K562 (cell line): ENCODE results near the gene CEP350. TPM values are rescaled to one million over a fixed set of nuclear protein-coding genes. Genes with fewer than 3 reads are reported as not detected.

Experiments used
- ASH1L ChIP-seq: fragments of 450-650 bp; IDR thresholded peaks from 2 replicates; pipeline ENCODE4 v1.6.1; 2018; ENCODE audit warnings: borderline replicate concordance, mild to moderate bottlenecking, low read depth; ENCODE audit not compliant: partially characterized antibody
- BDP1 ChIP-seq: IDR thresholded peaks from 3 replicates; pipeline ENCODE4 v1.6.1; 2011; ENCODE audit not compliant: insufficient read length, insufficient read depth
- CBX8 ChIP-seq: fragments of 200-600 bp; sonication (generic); IDR thresholded peaks from 2 replicates; pipeline ENCODE4 v1.6.1; 2012; ENCODE audit warnings: borderline replicate concordance, mixed run types, low read depth, mild to moderate bottlenecking, moderate library complexity, mixed read lengths, low read length, control low read depth, inconsistent platforms; ENCODE audit not compliant: poor library complexity, severe bottlenecking; ENCODE audit errors: extremely low read depth
- ESRRA ChIP-seq: fragments of 450-650 bp; IDR thresholded peaks from 2 replicates; pipeline ENCODE4 v1.6.1; 2014; ENCODE audit warnings: low read depth, mild to moderate bottlenecking, moderate library complexity, borderline replicate concordance
- MAZ ChIP-seq, 2 experiments: fragments of 450-650 bp in 1 of 2; sonication (generic) in 1 of 2; formaldehyde crosslinking; IDR thresholded peaks in 1 of 2; conservative IDR thresholded peaks in 1 of 2; 2 replicates each; pipeline versions ENCODE4 v1.4.0 to v1.5.0; 2020; ENCODE audit warnings: mild to moderate bottlenecking in 1 of 2, missing genetic modification reagents in 1 of 2
- RBM34 ChIP-seq: fragments of 200-400 bp; formaldehyde crosslinking; IDR thresholded peaks from 2 replicates; pipeline ENCODE4 v1.6.1; 2018; ENCODE audit warnings: low read length, borderline replicate concordance; ENCODE audit not compliant: insufficient read depth
- ZNF133 ChIP-seq: fragments of 250-450 bp; sonication (Bioruptor Pico); IDR thresholded peaks from 2 replicates; pipeline ENCODE4 v1.4.0; 2020; ENCODE audit warnings: mild to moderate bottlenecking
- ZNF165 ChIP-seq: fragments of 250-450 bp; sonication (Bioruptor Pico); IDR thresholded peaks from 2 replicates; pipeline ENCODE4 v1.4.0; 2020; ENCODE audit warnings: borderline replicate concordance
- ZNF79 ChIP-seq: fragments of 250-450 bp; sonication (Bioruptor Pico); IDR thresholded peaks from 2 replicates; pipeline ENCODE4 v1.4.0; 2020; ENCODE audit warnings: low read depth, mild to moderate bottlenecking, moderate library complexity
- polyA plus RNA-seq, 8 experiments: library from polyadenylated mRNA; depleted of rRNA in 4 of 8; stranded (reverse) in 5 of 8; unstranded in 3 of 8; fragments of >200 nt; fragmentation: Nextera tagmentation in 2 of 8; fragmentation: Illumina TruSeq in 1 of 8; extraction: Ambion mirVana in 2 of 8; extraction: Trizol in 1 of 8; gene quantifications; 2 replicates each; pipeline versions ENCODE4 v1.2.1 to v1.2.3, GENCODE V29; 2011 to 2014; ENCODE audit warnings: inconsistent platforms in 1 of 8, missing spikeins in 1 of 8
- total RNA-seq, 7 experiments: library from RNA; depleted of rRNA in 6 of 7; stranded (reverse); fragments of >200 nt in 6 of 7; fragmentation: Illumina TruSeq in 2 of 7; extraction: Trizol in 2 of 7; gene quantifications; 2 replicates each; pipeline versions ENCODE4 v1.2.1 to v1.2.3, GENCODE V29; 2011 to 2021; ENCODE audit warnings: low replicate concordance in 1 of 7
- TF ChIP-seq, protein P1 (sequence below): fragments of 450-650 bp; IDR thresholded peaks from 2 replicates; pipeline ENCODE4 v1.6.1; 2017; ENCODE audit warnings: antibody characterized with exemption, mild to moderate bottlenecking

The CEP350 gene
- total and polyA plus RNA-seq, 9 of the 15 experiments (the other 6 are each of a cell fraction or from before 2014, with no cell fraction given), result 8.3 to 64.3 (median 28.0) TPM

DNA sequence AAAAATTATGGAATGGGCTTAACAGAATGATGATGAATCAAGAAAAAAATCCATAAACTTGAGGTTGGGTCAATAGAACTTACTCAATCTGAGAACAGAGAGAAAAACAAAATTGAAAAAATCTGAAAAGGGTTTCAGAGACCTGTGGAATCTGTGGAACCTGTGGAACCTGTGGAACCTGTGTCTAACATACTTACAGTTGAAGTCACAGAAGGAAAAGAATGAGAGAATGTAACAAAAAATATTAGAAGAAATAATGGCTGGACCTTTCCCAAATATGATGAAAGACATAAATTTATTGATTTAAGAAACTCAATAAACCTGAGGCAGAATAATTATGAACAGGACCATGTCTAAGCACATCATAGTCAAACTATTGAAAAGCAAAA, 182.4 kb downstream of the CEP350 start (continued):
- TF ChIP-seq, protein P1, sequence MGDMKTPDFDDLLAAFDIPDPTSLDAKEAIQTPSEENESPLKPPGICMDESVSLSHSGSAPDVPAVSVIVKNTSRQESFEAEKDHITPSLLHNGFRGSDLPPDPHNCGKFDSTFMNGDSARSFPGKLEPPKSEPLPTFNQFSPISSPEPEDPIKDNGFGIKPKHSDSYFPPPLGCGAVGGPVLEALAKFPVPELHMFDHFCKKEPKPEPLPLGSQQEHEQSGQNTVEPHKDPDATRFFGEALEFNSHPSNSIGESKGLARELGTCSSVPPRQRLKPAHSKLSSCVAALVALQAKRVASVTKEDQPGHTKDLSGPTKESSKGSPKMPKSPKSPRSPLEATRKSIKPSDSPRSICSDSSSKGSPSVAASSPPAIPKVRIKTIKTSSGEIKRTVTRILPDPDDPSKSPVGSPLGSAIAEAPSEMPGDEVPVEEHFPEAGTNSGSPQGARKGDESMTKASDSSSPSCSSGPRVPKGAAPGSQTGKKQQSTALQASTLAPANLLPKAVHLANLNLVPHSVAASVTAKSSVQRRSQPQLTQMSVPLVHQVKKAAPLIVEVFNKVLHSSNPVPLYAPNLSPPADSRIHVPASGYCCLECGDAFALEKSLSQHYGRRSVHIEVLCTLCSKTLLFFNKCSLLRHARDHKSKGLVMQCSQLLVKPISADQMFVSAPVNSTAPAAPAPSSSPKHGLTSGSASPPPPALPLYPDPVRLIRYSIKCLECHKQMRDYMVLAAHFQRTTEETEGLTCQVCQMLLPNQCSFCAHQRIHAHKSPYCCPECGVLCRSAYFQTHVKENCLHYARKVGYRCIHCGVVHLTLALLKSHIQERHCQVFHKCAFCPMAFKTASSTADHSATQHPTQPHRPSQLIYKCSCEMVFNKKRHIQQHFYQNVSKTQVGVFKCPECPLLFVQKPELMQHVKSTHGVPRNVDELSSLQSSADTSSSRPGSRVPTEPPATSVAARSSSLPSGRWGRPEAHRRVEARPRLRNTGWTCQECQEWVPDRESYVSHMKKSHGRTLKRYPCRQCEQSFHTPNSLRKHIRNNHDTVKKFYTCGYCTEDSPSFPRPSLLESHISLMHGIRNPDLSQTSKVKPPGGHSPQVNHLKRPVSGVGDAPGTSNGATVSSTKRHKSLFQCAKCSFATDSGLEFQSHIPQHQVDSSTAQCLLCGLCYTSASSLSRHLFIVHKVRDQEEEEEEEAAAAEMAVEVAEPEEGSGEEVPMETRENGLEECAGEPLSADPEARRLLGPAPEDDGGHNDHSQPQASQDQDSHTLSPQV, result no peak
- TF ChIP-seq ZNF165 (CRISPR knock-in tag) (no peak), RBM34 (no peak), MAZ (CRISPR knock-in tag; conservative IDR thresholded peaks at IDR 0.05 in 1 of 2, IDR thresholded peaks at IDR 0.05 in 1 of 2) (no peak), CBX8 (no peak), ZNF133 (CRISPR knock-in tag) (no peak), ZNF79 (CRISPR knock-in tag) (no peak), ASH1L (no peak), ESRRA (no peak), BDP1 (no peak)
- TF ChIP-seq, all 486 proteins: peak for 0
